MM.1S (cell line): ENCODE results near the gene TBL1X.

ENCODE experiments used
- EZH2 ChIP-seq: fragments of 300-600 bp; sonication (generic); optimal IDR thresholded peaks from 2 replicates; pipeline ENCODE3; 2017; ENCODE audit warnings: low read depth, mild to moderate bottlenecking, antibody characterized with exemption, low read length, mixed read lengths
- TF ChIP-seq, protein P1 (sequence below): fragments of 300-600 bp; sonication (generic); IDR thresholded peaks from 2 replicates; pipeline ENCODE4 v1.5.1; 2016; ENCODE audit warnings: antibody characterized with exemption, low read length, mixed read lengths

DNA sequence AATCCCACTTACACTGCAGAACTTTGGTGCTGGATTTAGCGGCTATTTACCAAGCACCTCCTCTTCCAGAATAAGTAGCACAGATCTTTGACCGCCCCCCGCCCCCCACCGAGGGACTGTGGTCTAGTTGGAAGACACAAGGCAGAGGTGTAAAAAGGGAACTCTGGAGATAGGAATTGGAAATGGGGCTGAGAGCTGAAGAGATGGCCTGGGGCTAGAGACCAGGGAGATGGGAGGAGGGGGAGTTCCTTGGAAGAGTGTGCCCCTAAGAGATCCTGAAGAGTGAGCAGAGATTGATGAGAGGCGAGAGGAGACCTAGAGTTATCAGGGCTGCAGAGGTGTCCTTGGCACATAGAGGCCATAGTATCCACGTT is 55.3 kb downstream of the TBL1X start:
- no peak for TF ChIP-seq EZH2
- TF ChIP-seq, protein P1, sequence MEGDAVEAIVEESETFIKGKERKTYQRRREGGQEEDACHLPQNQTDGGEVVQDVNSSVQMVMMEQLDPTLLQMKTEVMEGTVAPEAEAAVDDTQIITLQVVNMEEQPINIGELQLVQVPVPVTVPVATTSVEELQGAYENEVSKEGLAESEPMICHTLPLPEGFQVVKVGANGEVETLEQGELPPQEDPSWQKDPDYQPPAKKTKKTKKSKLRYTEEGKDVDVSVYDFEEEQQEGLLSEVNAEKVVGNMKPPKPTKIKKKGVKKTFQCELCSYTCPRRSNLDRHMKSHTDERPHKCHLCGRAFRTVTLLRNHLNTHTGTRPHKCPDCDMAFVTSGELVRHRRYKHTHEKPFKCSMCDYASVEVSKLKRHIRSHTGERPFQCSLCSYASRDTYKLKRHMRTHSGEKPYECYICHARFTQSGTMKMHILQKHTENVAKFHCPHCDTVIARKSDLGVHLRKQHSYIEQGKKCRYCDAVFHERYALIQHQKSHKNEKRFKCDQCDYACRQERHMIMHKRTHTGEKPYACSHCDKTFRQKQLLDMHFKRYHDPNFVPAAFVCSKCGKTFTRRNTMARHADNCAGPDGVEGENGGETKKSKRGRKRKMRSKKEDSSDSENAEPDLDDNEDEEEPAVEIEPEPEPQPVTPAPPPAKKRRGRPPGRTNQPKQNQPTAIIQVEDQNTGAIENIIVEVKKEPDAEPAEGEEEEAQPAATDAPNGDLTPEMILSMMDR: no peak
